Uterus (tissue), 2 donors: Measurements from ENCODE around the gene NFIA.

Experiments
- POLR2A ChIP-seq, 2 donors: fragments of 450-650 bp; IDR thresholded peaks; one replicate each; pipeline ENCODE4 v1.6.1; 2016; ENCODE audit warnings: antibody characterized with exemption in 2 of 2, mild to moderate bottlenecking in 1 of 2, moderate library complexity in 1 of 2
- TF ChIP-seq, protein P1 (sequence below), 4 experiments: fragments of 200-600 bp in 2 of 4; fragments of 450-650 bp in 2 of 4; sonication (generic) in 2 of 4; IDR thresholded peaks; one replicate each; pipeline ENCODE4 v1.5.1; 2016 to 2019; ENCODE audit warnings: antibody characterized with exemption in 4 of 4, mild to moderate bottlenecking in 2 of 4, moderate library complexity in 1 of 4

GRCh38 chr1:61273167-61273705, 190.9 kb downstream of the NFIA start:
- TF ChIP-seq POLR2A (IDR thresholded peaks at IDR 0.05): no peak
- TF ChIP-seq, protein P1, sequence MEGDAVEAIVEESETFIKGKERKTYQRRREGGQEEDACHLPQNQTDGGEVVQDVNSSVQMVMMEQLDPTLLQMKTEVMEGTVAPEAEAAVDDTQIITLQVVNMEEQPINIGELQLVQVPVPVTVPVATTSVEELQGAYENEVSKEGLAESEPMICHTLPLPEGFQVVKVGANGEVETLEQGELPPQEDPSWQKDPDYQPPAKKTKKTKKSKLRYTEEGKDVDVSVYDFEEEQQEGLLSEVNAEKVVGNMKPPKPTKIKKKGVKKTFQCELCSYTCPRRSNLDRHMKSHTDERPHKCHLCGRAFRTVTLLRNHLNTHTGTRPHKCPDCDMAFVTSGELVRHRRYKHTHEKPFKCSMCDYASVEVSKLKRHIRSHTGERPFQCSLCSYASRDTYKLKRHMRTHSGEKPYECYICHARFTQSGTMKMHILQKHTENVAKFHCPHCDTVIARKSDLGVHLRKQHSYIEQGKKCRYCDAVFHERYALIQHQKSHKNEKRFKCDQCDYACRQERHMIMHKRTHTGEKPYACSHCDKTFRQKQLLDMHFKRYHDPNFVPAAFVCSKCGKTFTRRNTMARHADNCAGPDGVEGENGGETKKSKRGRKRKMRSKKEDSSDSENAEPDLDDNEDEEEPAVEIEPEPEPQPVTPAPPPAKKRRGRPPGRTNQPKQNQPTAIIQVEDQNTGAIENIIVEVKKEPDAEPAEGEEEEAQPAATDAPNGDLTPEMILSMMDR (IDR thresholded peaks at IDR 0.05): no peak
